Stimulated activated CD4-positive, alpha-beta T cell treated with anti-CD3 and anti-CD28 coated beads, Interleukin-2, amount 100 ng/mL, for 24 hours (primary cell): ENCODE data around the gene C2.
"Not testable (repeated sequence)": the region's sequence is repeated elsewhere in the genome, so short reads cannot be mapped to it uniquely, and the experiment has no call there.

Source experiments
- DNase-seq, 2 donors: peaks; one replicate each; pipeline ENCODE4 v3.0.0-alpha.2; 2020

Gene C2

DNA sequence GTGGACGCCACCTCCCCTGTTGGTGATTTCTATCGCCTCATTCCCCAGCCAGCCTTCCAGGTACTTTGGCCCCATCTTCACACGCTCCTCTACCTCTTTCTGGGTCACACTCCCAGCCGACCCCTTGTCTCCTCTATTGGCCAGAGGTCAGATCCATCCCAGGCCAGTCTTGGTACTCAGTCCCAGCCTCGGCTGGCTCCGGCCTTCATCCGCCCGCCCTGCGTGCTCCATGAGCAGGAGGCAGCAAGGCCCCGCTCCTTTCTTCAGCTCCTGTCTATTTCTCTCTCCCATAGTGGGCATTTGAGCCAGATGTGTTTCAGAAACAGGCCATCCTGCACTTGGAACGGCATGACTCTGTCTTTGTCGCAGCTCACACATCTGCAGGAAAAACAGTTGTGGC is 34.1 kb downstream of the C2 start:
- DNase-seq = no peak

DNA sequence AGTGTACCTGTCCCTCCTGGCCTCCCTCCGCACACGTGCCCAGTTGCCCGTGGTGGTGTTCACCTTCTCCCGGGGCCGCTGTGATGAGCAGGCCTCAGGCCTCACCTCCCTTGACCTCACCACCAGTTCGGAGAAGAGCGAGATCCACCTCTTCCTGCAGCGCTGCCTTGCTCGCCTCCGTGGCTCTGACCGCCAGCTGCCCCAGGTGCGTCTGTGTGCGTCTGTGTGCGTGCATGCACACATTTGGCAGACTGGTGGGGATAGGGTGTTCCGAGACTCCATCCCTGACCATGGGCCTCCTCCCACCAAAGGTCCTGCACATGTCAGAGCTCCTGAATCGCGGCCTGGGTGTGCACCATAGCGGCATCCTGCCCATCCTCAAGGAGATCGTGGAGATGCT is 36.4 kb downstream of the C2 start:
- no peak for DNase-seq

DNA sequence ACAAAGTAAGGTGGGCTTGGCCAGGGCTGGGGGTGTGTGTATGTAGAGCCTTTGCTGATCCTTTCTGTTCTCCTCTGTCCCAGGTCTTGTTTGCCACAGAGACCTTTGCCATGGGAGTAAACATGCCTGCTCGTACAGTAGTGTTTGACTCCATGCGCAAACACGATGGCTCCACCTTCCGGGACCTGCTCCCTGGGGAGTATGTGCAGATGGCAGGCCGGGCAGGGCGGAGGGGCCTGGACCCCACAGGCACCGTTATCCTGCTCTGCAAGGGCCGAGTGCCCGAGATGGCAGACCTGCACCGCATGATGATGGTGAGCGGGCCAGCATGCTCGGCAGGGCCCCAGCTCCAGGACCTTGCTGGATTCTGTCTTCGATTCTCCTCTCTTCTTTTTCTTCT is 38.2 kb downstream of the C2 start:
- DNase-seq = no peak

DNA sequence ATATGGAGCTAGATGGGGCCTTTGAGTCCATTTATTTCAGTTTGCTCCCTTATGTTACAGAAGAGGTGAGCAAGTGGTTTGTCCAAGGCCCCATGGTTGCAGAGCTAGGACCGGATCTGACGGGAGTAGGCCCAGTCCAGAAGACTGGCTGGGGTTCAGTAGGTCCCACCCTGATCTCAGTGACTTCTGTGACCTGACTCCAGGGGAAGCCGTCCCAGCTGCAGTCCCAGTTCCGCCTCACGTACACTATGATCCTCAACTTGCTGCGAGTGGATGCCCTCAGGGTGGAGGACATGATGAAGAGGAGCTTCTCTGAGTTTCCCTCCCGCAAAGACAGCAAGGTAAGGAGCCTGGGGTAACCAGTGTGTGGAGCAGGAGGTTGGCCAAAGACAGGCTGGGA is 39.0 kb downstream of the C2 start:
- no peak for DNase-seq

DNA sequence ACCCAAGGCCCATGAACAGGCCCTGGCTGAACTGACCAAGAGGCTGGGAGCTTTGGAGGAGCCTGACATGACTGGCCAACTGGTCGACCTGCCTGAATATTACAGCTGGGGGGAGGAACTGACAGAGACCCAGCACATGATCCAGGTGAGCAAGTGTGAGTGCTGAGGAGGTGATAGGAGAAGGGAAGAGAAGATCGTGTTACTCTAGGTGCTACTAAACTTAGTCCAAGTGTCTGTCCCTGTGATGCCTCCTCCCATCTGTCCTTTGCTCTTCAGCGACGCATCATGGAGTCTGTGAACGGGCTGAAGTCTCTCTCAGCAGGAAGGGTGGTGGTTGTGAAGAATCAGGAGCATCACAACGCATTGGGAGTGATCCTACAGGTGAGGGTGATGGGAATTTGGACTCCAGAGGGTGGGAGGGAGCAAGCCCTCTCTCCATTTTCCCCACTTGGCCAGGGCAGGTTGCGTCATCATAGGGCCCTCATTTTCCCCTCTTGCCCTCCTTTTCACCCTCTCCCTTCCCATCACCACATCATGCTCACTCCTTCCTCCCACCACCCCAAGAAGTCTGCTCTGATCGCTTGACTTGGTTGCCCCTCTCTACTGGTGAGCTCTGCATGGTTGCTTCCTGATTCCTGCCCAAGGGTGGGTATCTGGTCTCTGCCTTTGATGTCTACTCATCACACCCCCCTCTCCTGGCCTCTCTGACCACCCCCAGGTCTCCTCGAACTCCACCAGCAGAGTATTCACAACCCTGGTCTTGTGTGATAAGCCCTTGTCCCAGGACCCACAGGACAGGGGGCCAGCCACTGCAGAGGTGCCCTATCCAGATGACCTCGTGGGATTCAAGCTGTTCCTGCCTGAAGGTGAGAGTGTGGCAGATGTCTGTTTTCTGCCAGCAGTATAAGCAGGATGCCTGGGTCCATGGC is 39.7 kb downstream of the C2 start:
- no peak for DNase-seq

DNA sequence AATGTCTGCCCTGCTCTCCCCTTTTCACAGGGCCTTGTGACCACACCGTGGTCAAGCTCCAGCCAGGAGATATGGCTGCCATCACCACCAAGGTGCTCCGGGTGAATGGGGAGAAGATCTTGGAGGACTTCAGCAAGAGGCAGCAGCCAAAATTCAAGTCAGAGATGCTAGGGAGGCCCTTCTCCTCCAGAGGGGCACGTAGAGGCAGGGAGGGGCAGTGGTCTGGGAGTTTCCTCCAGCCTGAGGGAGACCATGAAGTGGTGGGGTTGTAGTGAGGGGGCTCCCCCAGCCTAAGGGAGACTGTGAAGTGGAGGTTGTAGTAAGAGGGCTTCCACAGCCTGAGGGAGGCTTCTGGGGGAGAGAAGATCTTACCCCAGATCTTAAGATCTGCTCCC is 40.4 kb downstream of the C2 start:
- DNase-seq = no peak

DNA sequence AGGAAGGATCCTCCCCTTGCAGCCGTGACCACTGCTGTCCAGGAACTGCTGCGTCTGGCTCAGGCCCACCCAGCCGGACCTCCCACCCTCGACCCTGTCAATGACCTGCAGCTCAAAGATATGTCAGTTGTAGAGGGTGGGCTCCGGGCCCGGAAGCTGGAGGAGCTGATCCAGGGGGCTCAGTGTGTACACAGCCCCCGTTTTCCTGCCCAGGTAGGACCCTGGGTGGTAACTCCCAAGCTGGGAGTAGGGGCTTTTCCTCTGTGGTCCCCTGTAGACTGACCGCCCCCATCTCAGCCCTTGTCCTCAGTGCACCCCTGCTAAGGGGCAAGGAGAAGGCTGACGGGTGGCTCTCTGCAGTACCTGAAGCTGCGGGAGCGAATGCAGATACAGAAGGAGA is 40.8 kb downstream of the C2 start:
- no peak for DNase-seq

DNA sequence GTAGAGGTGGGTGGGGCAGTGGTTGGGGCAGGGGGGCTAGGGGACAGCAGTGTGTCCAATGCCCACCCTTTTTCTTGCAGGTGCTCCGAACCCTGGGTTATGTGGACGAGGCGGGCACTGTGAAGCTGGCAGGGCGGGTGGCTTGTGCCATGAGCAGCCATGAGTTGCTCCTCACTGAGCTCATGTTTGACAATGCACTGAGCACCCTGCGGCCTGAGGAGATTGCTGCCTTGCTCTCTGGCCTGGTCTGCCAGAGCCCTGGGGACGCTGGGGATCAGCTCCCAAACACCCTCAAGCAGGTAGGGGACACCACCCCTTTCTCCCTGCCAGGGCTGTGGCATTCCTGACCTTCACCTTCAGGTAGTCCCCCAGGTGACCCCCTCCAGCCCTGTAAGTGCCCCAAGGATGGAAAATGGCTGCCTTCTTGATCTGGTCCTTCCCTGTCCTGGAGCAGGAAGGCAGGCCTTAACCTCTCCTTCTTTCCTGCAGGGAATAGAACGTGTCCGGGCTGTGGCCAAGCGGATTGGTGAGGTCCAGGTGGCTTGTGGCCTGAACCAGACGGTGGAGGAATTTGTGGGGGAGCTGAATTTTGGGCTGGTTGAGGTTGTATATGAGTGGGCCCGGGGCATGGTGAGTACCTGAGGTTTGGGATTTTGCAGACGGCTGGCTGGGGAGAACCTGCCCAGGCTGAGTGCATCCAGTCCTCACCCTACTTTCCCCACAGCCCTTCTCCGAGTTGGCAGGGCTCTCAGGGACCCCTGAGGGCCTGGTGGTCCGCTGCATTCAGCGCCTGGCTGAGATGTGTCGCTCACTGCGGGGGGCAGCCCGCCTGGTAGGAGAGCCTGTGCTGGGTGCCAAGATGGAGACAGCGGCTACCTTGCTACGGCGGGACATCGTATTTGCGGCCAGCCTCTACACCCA is 41.5 kb downstream of the C2 start:
- DNase-seq = no peak

DNA sequence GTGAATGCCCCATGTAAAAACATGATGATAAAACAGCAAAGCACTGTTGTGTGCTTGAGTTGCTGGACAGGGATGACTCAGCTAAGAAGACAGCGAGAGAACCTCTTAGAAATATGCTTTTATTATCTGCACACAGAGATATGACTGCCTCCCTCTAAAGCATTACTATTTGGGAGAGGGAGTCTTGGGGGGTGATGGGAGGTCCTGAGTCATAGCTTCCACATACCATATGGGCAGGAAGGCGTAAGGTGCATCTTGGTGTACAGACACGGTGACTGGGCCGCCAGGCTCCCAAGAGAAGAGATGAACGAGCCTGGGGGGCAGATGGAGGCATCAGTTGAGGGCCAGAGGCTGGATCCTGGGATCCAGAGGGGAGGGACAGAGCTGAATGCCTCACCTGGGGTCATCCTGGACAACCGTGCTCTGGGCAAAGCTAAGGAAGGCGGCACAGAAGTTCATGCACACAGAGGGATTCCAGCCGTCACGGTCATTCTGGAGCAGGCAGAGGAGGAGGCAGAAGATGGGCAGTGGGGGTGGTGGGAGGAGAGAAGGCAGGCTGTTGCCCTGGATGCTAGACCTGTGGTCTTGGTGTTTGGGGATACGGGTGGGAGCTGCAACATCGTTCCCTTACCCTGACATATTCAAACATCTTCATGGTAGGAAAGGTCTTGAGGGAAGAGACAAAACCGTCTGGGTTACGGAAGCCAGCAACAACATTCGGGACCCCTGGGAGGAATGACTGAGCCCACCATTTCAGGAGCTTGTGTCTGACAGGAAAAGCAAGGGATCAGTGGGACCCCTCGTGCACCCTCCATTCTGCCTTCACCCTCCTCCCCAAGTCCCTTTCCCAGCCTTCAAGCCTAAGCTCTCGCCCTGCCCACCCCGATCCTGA is 42.4 kb downstream of the C2 start:
- no peak for DNase-seq

DNA sequence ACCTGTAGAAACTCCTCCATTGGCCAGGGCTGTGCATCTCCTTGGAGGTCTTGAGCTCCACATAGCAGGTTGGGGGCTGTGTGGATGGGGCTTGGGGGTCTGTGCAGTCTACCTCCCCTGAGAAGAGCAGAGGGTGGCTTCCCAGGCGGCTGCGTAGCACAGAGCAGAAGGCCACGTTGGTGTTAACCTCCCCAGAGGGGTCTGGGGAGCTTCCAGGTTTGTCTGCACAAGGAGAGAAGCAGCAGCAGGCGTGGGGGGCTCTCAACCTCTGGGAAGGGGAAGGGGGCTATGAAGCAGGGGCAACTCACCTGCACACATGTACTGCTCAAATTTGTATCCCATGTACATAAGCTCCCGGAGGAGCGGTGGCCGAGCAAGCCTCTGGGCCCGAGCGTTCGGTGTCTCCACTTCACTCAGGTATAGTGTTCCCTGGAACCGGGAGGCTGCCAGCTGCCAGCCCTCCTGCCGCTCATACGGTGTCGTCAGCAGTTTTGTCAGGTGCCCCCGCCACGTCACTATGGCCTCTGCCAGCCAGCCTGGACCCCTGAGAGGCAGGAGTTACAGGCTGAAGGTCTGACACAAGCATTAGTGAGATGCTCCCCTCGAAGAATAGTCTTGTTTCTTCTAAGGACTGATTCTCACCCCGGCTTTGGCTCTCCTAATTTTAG is 43.2 kb downstream of the C2 start:
- DNase-seq = no peak

DNA sequence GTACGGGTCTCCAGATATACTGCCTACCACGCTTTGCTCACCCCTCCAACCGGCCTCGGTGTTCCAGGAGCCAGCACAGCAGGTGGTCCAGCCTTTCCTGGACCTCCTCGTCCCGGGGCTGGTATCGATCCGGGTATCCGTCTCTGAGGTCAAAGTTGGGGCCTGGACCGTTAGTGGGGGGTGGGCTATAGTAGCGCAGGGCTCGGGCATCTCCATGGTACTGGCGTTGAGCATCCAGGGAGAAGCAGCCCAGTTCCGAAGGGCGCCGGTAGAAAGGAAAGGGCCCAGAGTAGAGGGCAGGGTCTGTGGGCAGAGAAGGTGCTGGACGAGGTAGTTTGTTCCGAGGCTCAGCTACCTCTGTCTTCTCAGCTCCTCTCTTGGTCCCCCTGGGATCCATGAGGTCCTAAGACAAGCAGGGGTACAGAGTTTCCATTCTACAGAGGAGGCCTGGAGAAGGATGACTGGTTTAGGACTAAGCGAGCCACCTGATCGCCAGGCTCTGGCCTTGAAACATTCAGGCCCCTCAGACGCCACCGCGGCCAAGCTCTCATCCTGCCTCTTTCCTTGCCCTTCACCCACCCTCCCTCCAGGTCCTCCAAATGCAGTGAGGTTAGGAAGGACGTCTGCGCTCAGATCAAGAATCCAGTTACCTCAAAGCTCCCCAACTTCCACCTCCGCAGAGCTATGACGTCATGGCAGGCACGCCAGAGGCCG is 43.9 kb downstream of the C2 start:
- DNase-seq = peak in 1 of 2 donors; percentile 27

DNA sequence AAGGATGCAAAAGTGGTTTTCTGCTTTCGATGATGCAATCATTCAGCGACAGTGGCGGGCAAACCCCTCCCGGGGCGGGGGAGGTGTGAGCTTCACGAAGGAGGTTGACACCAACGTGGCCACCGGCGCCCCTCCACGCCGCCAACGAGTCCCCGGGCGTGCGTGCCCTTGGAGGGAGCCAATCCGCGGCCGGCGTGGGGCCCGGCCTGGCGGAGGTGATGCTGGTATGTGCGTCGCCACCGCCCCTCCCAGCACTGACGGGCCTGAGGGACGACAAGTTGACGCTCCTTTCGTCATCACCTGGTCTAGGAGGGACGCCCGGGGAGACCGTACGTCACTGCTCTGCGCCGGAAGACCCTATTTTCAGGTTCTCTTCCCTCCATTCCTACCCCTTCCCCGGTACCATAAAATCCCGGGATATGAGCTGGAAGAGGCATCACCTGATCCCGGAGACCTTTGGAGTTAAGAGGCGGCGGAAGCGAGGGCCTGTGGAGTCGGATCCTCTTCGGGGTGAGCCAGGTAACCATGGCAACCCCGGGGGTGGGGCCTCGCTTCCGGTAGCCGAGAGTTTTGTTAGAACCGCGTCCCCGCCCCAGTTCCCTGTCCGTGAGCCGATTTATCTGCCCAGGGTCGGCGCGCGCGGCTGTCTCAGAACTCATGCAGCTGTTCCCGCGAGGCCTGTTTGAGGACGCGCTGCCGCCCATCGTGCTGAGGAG is 44.6 kb downstream of the C2 start, which contains the start of gene DXO:
TSS of gene DXO (minus strand) at position 146 of the 716 bp plus-strand sequence. CDS start 463 bp downstream, outside the sequence.
- peak; percentile 94 to 98 for DNase-seq

DNA sequence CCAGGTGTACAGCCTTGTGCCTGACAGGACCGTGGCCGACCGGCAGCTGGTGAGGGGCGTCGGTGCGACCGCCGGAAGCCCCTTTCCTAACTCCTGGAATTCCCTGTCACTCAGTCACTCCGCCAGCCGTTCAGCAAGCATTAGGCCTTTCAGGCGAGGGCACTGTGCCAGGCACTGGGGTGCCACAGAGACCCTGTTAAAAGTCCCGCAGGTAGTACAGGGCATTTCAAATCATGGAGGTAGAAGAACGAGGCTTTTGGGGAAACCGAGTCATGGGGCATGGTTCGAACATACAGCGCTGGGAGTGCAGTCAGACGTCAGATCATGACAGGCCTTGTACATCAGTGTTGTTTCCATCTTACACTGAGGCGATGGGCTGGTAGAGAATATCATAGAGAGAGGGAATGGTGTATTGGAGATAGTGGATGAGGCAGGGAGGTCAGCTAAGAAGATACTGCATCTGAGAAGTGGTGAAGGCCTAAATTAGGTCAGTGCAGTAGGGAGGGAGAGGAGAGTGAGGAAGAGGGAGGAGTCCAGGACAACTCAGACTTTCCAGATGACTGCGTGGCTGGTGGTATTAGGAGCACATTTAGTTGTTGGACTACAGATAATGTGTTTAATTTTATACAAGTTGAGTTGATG is 45.3 kb downstream of the C2 start:
- peak in 1 of 2 donors; percentile 19 for DNase-seq

DNA sequence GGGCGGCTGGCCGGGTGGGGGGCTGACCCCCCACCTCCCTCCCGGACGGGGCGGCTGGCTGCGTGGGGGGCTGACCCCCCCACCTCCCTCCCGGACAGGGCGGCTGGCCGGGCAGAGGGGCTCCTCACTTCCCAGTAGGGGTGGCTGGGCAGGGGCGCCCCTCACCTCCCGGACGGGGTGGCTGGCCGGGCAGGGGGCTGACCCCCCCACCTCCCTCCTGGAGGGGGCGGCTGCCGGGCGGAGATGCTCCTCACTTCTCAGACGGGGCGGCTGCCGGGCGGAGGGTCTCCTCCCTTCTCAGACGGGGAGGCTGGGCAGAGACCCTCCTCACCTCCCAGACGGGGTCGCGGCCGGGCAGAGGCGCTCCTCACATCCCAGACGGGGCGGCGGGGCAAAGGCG is 48.5 kb downstream of the C2 start:
- DNase-seq = not testable (repeated sequence)

DNA sequence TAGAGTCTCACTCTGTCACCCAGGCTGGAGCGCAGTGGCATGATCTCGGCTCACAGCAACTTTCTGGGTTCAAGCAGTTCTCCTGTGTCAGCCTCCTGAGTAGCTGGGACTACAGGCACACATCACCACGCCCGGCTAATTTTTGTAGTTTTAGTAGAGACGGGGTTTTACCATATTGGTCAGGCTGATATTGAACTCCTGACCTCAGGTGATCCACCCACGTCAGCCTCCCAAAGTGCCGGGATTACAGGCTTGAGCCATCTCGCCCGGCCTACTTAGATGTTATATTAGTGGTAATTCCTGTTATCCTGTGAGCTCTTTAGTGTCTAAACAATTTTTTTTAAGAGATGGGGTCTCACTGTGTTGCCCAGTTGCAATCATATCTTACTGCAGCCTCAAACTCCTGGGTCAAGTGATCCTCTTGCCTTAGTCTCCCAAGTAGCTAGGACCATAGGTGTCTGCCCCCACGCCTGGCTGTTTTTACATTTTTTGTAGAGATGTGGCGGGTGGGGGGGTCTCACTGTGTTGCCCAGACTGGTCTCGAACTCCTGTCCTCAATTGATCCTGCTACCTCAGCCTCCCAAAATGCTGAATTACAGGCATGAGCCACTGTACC is 50.4 kb downstream of the C2 start:
- no peak for DNase-seq

DNA sequence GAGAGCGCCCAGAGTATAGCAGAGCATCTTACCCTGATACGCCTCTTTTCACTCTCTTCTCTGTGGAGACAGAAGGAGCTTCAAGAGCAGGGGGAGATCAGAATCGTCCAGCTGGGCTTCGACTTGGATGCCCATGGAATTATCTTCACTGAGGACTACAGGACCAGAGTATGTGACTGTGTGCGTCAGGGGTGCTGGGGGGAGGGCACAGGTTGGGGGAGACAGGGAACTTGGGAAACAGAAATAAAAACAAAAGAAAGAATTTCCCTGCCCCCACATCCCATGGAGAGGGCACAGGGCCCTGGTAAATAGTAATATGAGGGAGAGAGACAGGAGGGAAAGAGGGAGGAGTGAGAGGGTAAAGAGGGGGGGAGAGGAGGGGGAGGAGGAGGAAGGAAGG is 51.3 kb downstream of the C2 start:
- DNase-seq = no peak

DNA sequence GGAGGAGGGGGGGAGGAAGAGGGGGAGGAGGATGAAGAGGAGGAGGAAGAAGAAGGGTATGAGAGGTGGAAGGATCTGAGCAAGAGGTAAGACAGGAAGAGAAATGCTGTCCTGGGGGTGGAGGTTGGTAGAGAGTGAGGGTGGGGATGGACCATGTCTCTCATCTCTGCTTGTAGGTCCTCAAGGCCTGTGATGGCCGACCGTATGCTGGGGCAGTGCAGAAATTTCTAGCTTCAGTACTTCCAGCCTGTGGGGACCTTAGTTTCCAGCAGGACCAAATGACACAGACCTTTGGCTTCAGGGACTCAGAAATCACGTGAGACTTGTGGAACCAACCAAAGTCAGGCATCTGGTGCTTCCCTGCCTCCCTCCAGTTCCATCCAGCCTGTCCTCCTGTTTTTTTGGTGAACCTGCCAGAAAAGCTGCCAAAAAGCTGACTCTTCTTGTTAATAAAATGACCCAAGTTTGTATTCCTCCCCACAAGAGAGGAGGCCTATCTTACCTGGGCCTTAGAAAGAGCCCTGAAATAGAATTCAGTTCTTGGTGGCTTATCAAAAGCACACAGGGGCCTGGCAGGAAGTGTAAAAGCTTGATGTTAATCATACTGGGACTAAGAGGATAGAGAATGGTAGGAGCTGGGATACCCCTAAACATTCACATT is 51.9 kb downstream of the C2 start:
- DNase-seq = no peak

DNA sequence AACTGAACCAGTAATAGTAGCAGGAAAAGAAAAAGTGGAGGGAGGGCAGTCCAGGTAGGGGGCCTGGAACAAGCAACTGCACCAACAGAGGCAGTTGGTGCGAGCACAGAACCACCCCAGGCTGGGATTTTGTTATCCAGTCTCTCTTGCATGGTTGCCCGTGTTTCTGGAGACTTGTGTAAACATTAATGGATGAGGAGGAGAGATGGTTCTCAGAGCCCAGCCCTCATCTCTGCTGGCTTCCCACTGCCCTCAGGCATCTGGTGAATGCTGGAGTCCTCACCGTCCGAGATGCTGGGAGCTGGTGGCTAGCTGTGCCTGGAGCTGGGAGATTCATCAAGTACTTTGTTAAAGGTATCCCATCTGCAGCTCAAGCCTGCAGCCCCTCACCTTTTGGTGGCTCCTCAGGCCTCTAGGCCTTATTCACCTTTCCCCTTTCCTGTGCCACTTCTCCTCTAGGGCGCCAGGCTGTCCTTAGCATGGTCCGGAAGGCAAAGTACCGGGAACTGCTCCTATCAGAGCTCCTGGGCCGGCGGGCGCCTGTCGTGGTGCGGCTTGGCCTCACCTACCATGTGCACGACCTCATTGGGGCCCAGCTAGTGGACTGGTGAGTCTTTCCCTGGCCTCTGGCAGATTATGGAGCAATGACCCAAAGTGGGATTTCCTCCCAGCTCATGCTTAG is 52.8 kb downstream of the C2 start:
- DNase-seq = not testable (repeated sequence)
